IMR-90 (cell line): ENCODE data around the gene MAGEA3. TPM values are rescaled to one million over a fixed set of nuclear protein-coding genes. Genes with fewer than 3 reads are reported as not detected.

Experiments used
- ATAC-seq: fragments of 200-7000 bp; cut with Tn5 transposase; 2 replicates; pipeline ENCODE4 v1.9.1; 2020; ENCODE audit warnings: low read depth, mild to moderate bottlenecking, moderate library complexity
- BruUV-seq: library from RNA; stranded (reverse); fragments of 400-500 nt; replicated peaks from 2 replicates; lab custom pipeline; 2021; lab: Mats Ljungman, UMichigan
- CTCF ChIA-PET: fragments of 300-600 bp; formaldehyde crosslinking; extraction: SDS; loops from one replicate; lab custom pipeline; 2021; ENCODE audit warnings: antibody characterized with exemption; lab: Yijun Ruan, JAX
- POLR2A ChIA-PET: fragments of 300-600 bp; sonication (Branson Sonifier 250); formaldehyde crosslinking; loops from one replicate; lab custom pipeline; 2022; ENCODE audit warnings: antibody characterized with exemption; ENCODE audit not compliant: unreplicated experiment; lab: Charles Lee
- DNase-seq: peaks from one replicate; pipeline ENCODE4 v3.0.0; 2013
- H2AFZ ChIP-seq: replicated peaks from 2 replicates; pipeline ENCODE3; 2013; ENCODE audit warnings: low read length, mild to moderate bottlenecking; ENCODE audit not compliant: poor library complexity
- H2AK5ac ChIP-seq: 2 replicates; pipeline ENCODE4 v1.6.1; 2013; ENCODE audit warnings: low read depth, low read length, inconsistent platforms
- H2AK9ac ChIP-seq: replicated peaks from 2 replicates; pipeline ENCODE3; 2013; ENCODE audit warnings: mild to moderate bottlenecking, low read depth, low read length, moderate library complexity; ENCODE audit not compliant: poor library complexity
- H2BK120ac ChIP-seq: 2 replicates; pipeline ENCODE4 v1.6.1; 2013; ENCODE audit warnings: low read depth, low read length, inconsistent platforms
- H2BK15ac ChIP-seq: 3 replicates; pipeline ENCODE4 v1.6.1; 2013; ENCODE audit warnings: low read depth, low read length, inconsistent platforms
- H2BK20ac ChIP-seq: 2 replicates; pipeline ENCODE4 v1.6.1; 2013; ENCODE audit warnings: low read depth, mild to moderate bottlenecking, inconsistent platforms, low read length, moderate library complexity
- H2BK5ac ChIP-seq: 2 replicates; pipeline ENCODE4 v1.6.1; 2013; ENCODE audit warnings: mild to moderate bottlenecking, low read depth, low read length, inconsistent platforms; ENCODE audit not compliant: poor library complexity, severe bottlenecking
- H3K14ac ChIP-seq: replicated peaks from 2 replicates; pipeline ENCODE4 v1.6.1; 2013; ENCODE audit warnings: low read depth, low read length, inconsistent platforms
- H3K18ac ChIP-seq: 2 replicates; pipeline ENCODE4 v1.6.1; 2013; ENCODE audit warnings: low read depth, low read length, control low read depth
- H3K23ac ChIP-seq: 2 replicates; pipeline ENCODE4 v1.6.1; 2013; ENCODE audit warnings: low read depth, low read length, inconsistent platforms
- H3K27ac ChIP-seq: 2 replicates; pipeline ENCODE4 v1.5.1; 2013; ENCODE audit warnings: mild to moderate bottlenecking, control low read depth, low read length; ENCODE audit not compliant: insufficient read depth
- H3K27me3 ChIP-seq: 2 replicates; pipeline ENCODE4 v1.6.1; 2013; ENCODE audit warnings: low read length; ENCODE audit not compliant: control insufficient read depth, insufficient read depth
- H3K36me3 ChIP-seq: 2 replicates; pipeline ENCODE4 v1.6.1; 2013; ENCODE audit warnings: low read length, mixed read lengths; ENCODE audit not compliant: control insufficient read depth, insufficient read depth
- H3K4ac ChIP-seq: 2 replicates; pipeline ENCODE4 v1.6.1; 2013; ENCODE audit warnings: low read depth, low read length, inconsistent platforms
- H3K4me1 ChIP-seq: 2 replicates; pipeline ENCODE4 v1.6.1; 2013; ENCODE audit warnings: low read length, mixed read lengths; ENCODE audit not compliant: control insufficient read depth, insufficient read depth
- H3K4me2 ChIP-seq: 2 replicates; pipeline ENCODE4 v1.6.1; 2013; ENCODE audit warnings: low read depth, mild to moderate bottlenecking, control low read depth, low read length, moderate library complexity
- H3K4me3 ChIP-seq: 2 replicates; pipeline ENCODE4 v1.5.1; 2013; ENCODE audit warnings: low read depth, mild to moderate bottlenecking, control low read depth, low read length, moderate library complexity; ENCODE audit not compliant: insufficient read depth
- H3K56ac ChIP-seq: 2 replicates; pipeline ENCODE4 v1.6.1; 2013; ENCODE audit warnings: low read length, inconsistent platforms; ENCODE audit not compliant: insufficient read depth; ENCODE audit errors: extremely low read depth
- H3K79me1 ChIP-seq, 2 experiments: 2 replicates each; pipeline ENCODE4 v1.6.1; 2013; ENCODE audit warnings: low read length in 2 of 2, inconsistent platforms in 1 of 2, low read depth in 1 of 2
- H3K9ac ChIP-seq: 2 replicates; pipeline ENCODE4 v1.6.1; 2013; ENCODE audit warnings: low read depth, low read length, control low read depth
- H3K9me1 ChIP-seq: 2 replicates; pipeline ENCODE4 v1.6.1; 2013; ENCODE audit warnings: low read length, inconsistent platforms; ENCODE audit not compliant: insufficient read depth
- H3K9me3 ChIP-seq: 2 replicates; pipeline ENCODE4 v1.6.1; 2013; ENCODE audit warnings: low read length; ENCODE audit not compliant: control insufficient read depth, insufficient read depth
- H4K20me1 ChIP-seq: 2 replicates; pipeline ENCODE4 v1.6.1; 2013; ENCODE audit warnings: low read length, inconsistent platforms; ENCODE audit not compliant: insufficient read depth
- H4K5ac ChIP-seq: 2 replicates; pipeline ENCODE4 v1.6.1; 2013; ENCODE audit warnings: mild to moderate bottlenecking, low read depth, low read length, control low read depth
- H4K8ac ChIP-seq, 2 experiments: 2 replicates each; pipeline ENCODE4 v1.6.1; 2013; ENCODE audit warnings: low read depth in 2 of 2, low read length in 2 of 2, control low read depth in 1 of 2, inconsistent platforms in 1 of 2
- H4K91ac ChIP-seq: 2 replicates; pipeline ENCODE4 v1.6.1; 2013; ENCODE audit warnings: low read depth, low read length, inconsistent platforms; ENCODE audit not compliant: insufficient read depth
- MAZ ChIP-seq: IDR thresholded peaks from 2 replicates; pipeline ENCODE4 v1.6.1; 2012; ENCODE audit warnings: low read depth, mild to moderate bottlenecking, low read length, improper control_type of control experiment, moderate library complexity, borderline replicate concordance
- RFX5 ChIP-seq: IDR thresholded peaks from 2 replicates; pipeline ENCODE4 v1.8.0; 2012; ENCODE audit warnings: low read depth, mild to moderate bottlenecking, low read length, moderate library complexity
- WGBS, 2 experiments: methylation state at CpG; one replicate each; pipeline versions ENCODE4 v1.1.5 to v1.1.7; 2013; ENCODE audit warnings: missing lambda C conversion rate in 2 of 2; ENCODE audit not compliant: insufficient read length in 1 of 2; ENCODE audit errors: extremely low coverage in 2 of 2; 5-methylcytosine and 5-hydroxymethylcytosine counted together
- dilution Hi-C: fragments of 300-500 bp; cut with HindIII; formaldehyde crosslinking; loops from one replicate; pipeline ENCODE4 v1.14.3; 2018; ENCODE audit warnings: low sequenced_read_pairs; ENCODE audit not compliant: unreplicated experiment
- in situ Hi-C: fragments of 300-500 bp; cut with MboI; formaldehyde crosslinking; loops from 3 replicates; pipeline ENCODE4 v1.14.3; 2019; ENCODE audit warnings: low sequenced_read_pairs, inconsistent platforms, mixed read lengths
- intact Hi-C: fragments of 100-400 bp; cut with micrococcal nuclease; formaldehyde crosslinking; loops from 2 replicates; pipeline ENCODE4 v1.10.0; 2022
- polyA plus RNA-seq, 3 experiments: library from polyadenylated mRNA; depleted of rRNA; stranded (reverse); fragments of >200 nt; gene quantifications; 2 replicates each; pipeline ENCODE4 v1.2.3, GENCODE V29; 2012; ENCODE audit warnings: low replicate concordance in 1 of 3
- total RNA-seq: library from RNA; depleted of rRNA; stranded (reverse); fragments of >200 nt; gene quantifications from 2 replicates; pipeline ENCODE4 v1.2.3, GENCODE V29; 2012

Gene MAGEA3
- total and polyA plus RNA-seq, 2 of the 4 experiments (the other 2 are of a cell fraction): not detected

- no peak for TF ChIP-seq RFX5
- no peak for TF ChIP-seq MAZ
- WGBS, 2 experiments: 92% methylated on average over 5 of the region's 16 CpGs; no CpG with 5 or more reads in 1 of the 2 experiments
- Histone ChIP-seq H2BK15ac (no peak overlapping the region), H3K79me1 (no peaks in the 10 kb centered on the region), H2AK9ac (no peak overlapping the region), H3K23ac (no peak overlapping the region), H4K8ac (no peak overlapping the region), H4K20me1 (no peaks in the 10 kb centered on the region), H3K27me3 (no peaks in the 10 kb centered on the region), H3K27ac (no peak overlapping the region), H2AK5ac (no peak overlapping the region), H3K4me1 (no peaks in the 10 kb centered on the region), H3K4me2 (no peak overlapping the region), H3K18ac (no peak overlapping the region), H4K91ac (no peak overlapping the region), H3K56ac (no peak overlapping the region), H3K9me3 (peaks cover 4% of the 10 kb centered on the region; the same call in 1 of the 2 replicates), H2BK5ac (no peak overlapping the region), H3K4ac (no peak overlapping the region), H3K4me3 (no peak overlapping the region), H2BK120ac (no peak overlapping the region), H3K9me1 (no peaks in the 10 kb centered on the region), H2AFZ (no peak overlapping the region), H3K36me3 (no peaks in the 10 kb centered on the region), H2BK20ac (no peak overlapping the region), H4K5ac (no peak overlapping the region), H3K14ac (no peak overlapping the region), H3K9ac (no peak overlapping the region)
- BruUV-seq: no TSS peak
- ATAC-seq (no peak), DNase-seq (no peak)
- POLR2A ChIA-PET: no interaction called here
- dilution Hi-C loops: no loop called here
- in situ Hi-C loops: no loop called here
- CTCF ChIA-PET: no interaction called here
- intact Hi-C loops: no loop called here
These were observed 46.1 kb upstream of the MAGEA3 start for GRCh38 chrX:152652467-152652866.
